Gastrocnemius medialis (tissue), 4 donors: ENCODE data around the gene PTPRE. TPM values are rescaled to one million over a fixed set of nuclear protein-coding genes. Genes with fewer than 3 reads are reported as not detected.

Source experiments
- ATAC-seq, 2 donors: fragments of 150-250 bp; one replicate each; pipeline ENCODE4 v1.9.1; 2016
- DNase-seq, 2 donors: peaks; one replicate each; pipeline ENCODE4 v3.0.0-alpha.2; 2019
- H3K27ac ChIP-seq, 4 donors: fragments of 200-600 bp; sonication (generic); 1 replicate in 1 of 4; 2 replicates in 3 of 4; pipeline ENCODE4 v1.5.1; 2016 to 2018; ENCODE audit warnings: mild to moderate bottlenecking in 2 of 4, moderate library complexity in 1 of 4
- H3K27me3 ChIP-seq, 3 donors: fragments of 200-600 bp; sonication (generic) in 2 of 3; 1 replicate in 1 of 3; 2 replicates in 2 of 3; pipeline versions ENCODE4 v1.5.1 to v1.6.0; 2016 to 2019; ENCODE audit warnings: mild to moderate bottlenecking in 1 of 3, moderate library complexity in 1 of 3
- H3K36me3 ChIP-seq, 2 donors: fragments of 200-600 bp; sonication (generic) in 1 of 2; one replicate each; pipeline ENCODE4 v1.5.1; 2017 to 2018
- H3K4me1 ChIP-seq, 2 donors: fragments of 200-600 bp; sonication (generic) in 1 of 2; one replicate each; pipeline ENCODE4 v1.5.1; 2016 to 2017; ENCODE audit warnings: mild to moderate bottlenecking in 2 of 2
- H3K4me3 ChIP-seq, 4 donors: fragments of 200-600 bp; sonication (generic) in 3 of 4; 1 replicate in 1 of 4; 2 replicates in 3 of 4; pipeline ENCODE4 v1.5.1; 2016 to 2019; ENCODE audit warnings: mild to moderate bottlenecking in 2 of 4
- H3K9me3 ChIP-seq, 3 donors: fragments of 200-600 bp; sonication (generic) in 2 of 3; 1 replicate in 1 of 3; 2 replicates in 2 of 3; pipeline ENCODE4 v1.5.1; 2016 to 2019
- CTCF ChIP-seq, 5 experiments: fragments of 450-650 bp in 3 of 5; fragments of 200-600 bp in 2 of 5; sonication (generic) in 2 of 5; IDR thresholded peaks in 4 of 5; conservative IDR thresholded peaks in 1 of 5; 1 replicate in 4 of 5; 2 replicates in 1 of 5; pipeline ENCODE4 v1.5.1; 2016 to 2019; ENCODE audit warnings: antibody characterized with exemption in 5 of 5, mild to moderate bottlenecking in 3 of 5, moderate library complexity in 3 of 5
- POLR2A ChIP-seq, 2 donors: fragments of 450-650 bp; IDR thresholded peaks; one replicate each; pipeline ENCODE4 v1.6.1; 2017; ENCODE audit warnings: antibody characterized with exemption in 2 of 2, mild to moderate bottlenecking in 2 of 2, moderate library complexity in 2 of 2
- in situ Hi-C, 4 donors: fragments of 200-750 bp; cut with MboI; loops; one replicate each; pipeline versions ENCODE4 v1.15.0 to v1.8.0; 2017; ENCODE audit warnings: low sequenced_read_pairs in 4 of 4
- intact Hi-C: fragments of 100-400 bp; cut with DNase I; formaldehyde crosslinking; loops from one replicate; pipeline ENCODE4 v1.15.1; 2023; ENCODE audit warnings: low total_unique reads
- total RNA-seq, 4 donors: library from RNA; depleted of rRNA; stranded (reverse); fragments of >200 nt; gene quantifications; one replicate each; pipeline versions ENCODE4 v1.1.0 to v1.2.3, GENCODE V29; 2016

Gene PTPRE
- total RNA-seq, 4 donors from 2014 or later, result 0.97 to 2.2 (median 1.6) TPM

- TF ChIP-seq CTCF (IDR thresholded peaks at IDR 0.05 in 4 of 5, conservative IDR thresholded peaks at IDR 0.05 in 1 of 5) (no peak), POLR2A (IDR thresholded peaks at IDR 0.05) (no peak)
- Histone ChIP-seq H3K4me3 (no peak overlapping the region), H3K9me3 (no peaks in the 10 kb centered on the region), H3K27me3 (peaks cover 0 to 5% (median 0%) of the 10 kb centered on the region in 3 donors), H3K27ac (no peak overlapping the region), H3K36me3 (no peaks in the 10 kb centered on the region), H3K4me1 (no peaks in the 10 kb centered on the region)
- in situ Hi-C loops (no loop called here), intact Hi-C loops (loop anchor here (10.0 kb wide), 1 partner anchor 453 kb away; no protein-coding TSS in a partner anchor)
- DNase-seq, result no peak
- no peak for ATAC-seq
Observed at GRCh38 chr10:127872011-127872761, 34.7 kb upstream of the PTPRE start.

- ATAC-seq (no peak), DNase-seq (no peak)
- Histone ChIP-seq H3K27me3 (peaks cover 0 to 5% (median 0%) of the 10 kb centered on the region in 3 donors), H3K9me3 (no peaks in the 10 kb centered on the region), H3K4me1 (no peaks in the 10 kb centered on the region), H3K27ac (no peak overlapping the region), H3K4me3 (no peak overlapping the region), H3K36me3 (no peaks in the 10 kb centered on the region)
- in situ Hi-C loops, result no loop called here
- TF ChIP-seq POLR2A (IDR thresholded peaks at IDR 0.05) (no peak), CTCF (IDR thresholded peaks at IDR 0.05 in 4 of 5, conservative IDR thresholded peaks at IDR 0.05 in 1 of 5) (no peak)
- intact Hi-C loops, result loop anchor here (10.0 kb wide), 1 partner anchor 452 kb away; no protein-coding TSS in a partner anchor
Observed at GRCh38 chr10:127872871-127873600, 33.9 kb upstream of the PTPRE start.

DNA sequence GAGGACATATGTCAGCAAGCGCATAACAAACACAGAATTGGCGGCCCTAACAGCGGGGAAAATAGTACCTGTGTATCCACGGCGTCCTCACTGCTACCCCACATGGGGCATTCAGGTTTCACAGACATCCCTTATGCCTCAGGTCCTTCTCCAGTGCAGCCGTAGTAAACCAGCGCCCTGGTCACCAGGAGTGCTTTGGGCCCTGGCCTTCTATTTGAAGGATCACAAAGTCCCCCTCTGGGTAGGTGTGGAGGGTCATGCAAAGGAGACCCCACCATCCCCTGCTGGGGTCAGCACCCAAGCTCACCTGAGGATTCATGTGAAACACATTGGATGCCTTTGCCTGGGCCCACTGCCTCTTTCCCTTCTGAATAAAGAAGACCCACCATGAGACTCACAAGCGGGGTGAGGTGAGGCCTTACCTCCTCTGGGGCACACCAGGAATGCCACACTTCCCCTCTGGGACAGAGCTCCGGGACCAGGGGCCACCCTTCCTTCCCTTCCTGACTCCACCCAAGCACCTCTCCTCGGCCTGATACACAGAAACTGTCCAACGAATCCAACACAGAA, 32.9 kb upstream of the PTPRE start:
- in situ Hi-C loops (no loop called here), intact Hi-C loops (loop anchor here (10.0 kb wide), 1 partner anchor 451 kb away; no protein-coding TSS in a partner anchor)
- Histone ChIP-seq H3K4me3 (no peak overlapping the region), H3K9me3 (no peaks in the 10 kb centered on the region), H3K27ac (no peak overlapping the region), H3K4me1 (no peaks in the 10 kb centered on the region), H3K36me3 (no peaks in the 10 kb centered on the region), H3K27me3 (peaks cover 0 to 5% (median 0%) of the 10 kb centered on the region in 3 donors)
- ATAC-seq (no peak), DNase-seq (no peak)
- TF ChIP-seq CTCF (IDR thresholded peaks at IDR 0.05 in 4 of 5, conservative IDR thresholded peaks at IDR 0.05 in 1 of 5) (no peak), POLR2A (IDR thresholded peaks at IDR 0.05) (no peak)

- in situ Hi-C loops (no loop called here), intact Hi-C loops (loop anchor here (10.0 kb wide), 1 partner anchor 450 kb away; no protein-coding TSS in a partner anchor)
- DNase-seq (no peak), ATAC-seq (no peak)
- Histone ChIP-seq H3K36me3 (no peaks in the 10 kb centered on the region), H3K4me1 (no peaks in the 10 kb centered on the region), H3K4me3 (no peak overlapping the region), H3K27me3 (peaks cover 0 to 5% (median 0%) of the 10 kb centered on the region in 3 donors), H3K27ac (no peak overlapping the region), H3K9me3 (no peaks in the 10 kb centered on the region)
- TF ChIP-seq POLR2A (IDR thresholded peaks at IDR 0.05), result no peak
Observed at GRCh38 chr10:127874671-127875448, 32.0 kb upstream of the PTPRE start.
